Activated CD4-positive, alpha-beta memory T cell treated with anti-CD3 and anti-CD28 coated beads, Interleukin-2, amount 10 ng/mL, durations not matched to agents 7 days and 5 days (primary cell): ENCODE results near the gene ANAPC5. TPM values are rescaled to one million over a fixed set of nuclear protein-coding genes. Genes with fewer than 3 reads are reported as not detected.

Experiments used
- CTCF ChIA-PET: fragments of 350-600 bp; sonication (Branson Sonifier 250); formaldehyde crosslinking; loops from one replicate; lab custom pipeline; 2021; ENCODE audit warnings: antibody characterized with exemption, inconsistent platforms; lab: Charles Lee
- POLR2A ChIA-PET: fragments of 350-600 bp; sonication (Branson Sonifier 250); formaldehyde crosslinking; loops from one replicate; lab custom pipeline; 2021; ENCODE audit warnings: antibody characterized with exemption; lab: Charles Lee
- DNase-seq: peaks from one replicate; pipeline ENCODE4 v3.0.0-alpha.2; 2020
- H3K27ac Mint-ChIP-seq: one replicate; pipeline ENCODE4 v1.8.0; 2021; ENCODE audit warnings: mild to moderate bottlenecking, mixed read lengths
- H3K27me3 Mint-ChIP-seq: one replicate; pipeline ENCODE4 v1.8.0; 2021; ENCODE audit warnings: mixed read lengths
- H3K36me3 Mint-ChIP-seq: one replicate; pipeline ENCODE4 v1.8.0; 2021; ENCODE audit warnings: low read depth, mixed read lengths
- H3K4me1 Mint-ChIP-seq: one replicate; pipeline ENCODE4 v1.8.0; 2021; ENCODE audit warnings: mixed read lengths
- H3K4me3 Mint-ChIP-seq: one replicate; pipeline ENCODE4 v1.8.0; 2021; ENCODE audit warnings: mild to moderate bottlenecking, mixed read lengths
- H3K9me3 Mint-ChIP-seq: one replicate; pipeline ENCODE4 v1.8.0; 2021; ENCODE audit warnings: mixed read lengths
- total RNA-seq, 2 experiments: library from RNA; stranded (reverse); gene quantifications; one replicate each; pipeline ENCODE4 v1.2.3, GENCODE V29; 2021

Gene ANAPC5
- total RNA-seq, 2 experiments from 2014 or later = 125 to 131 TPM

DNA sequence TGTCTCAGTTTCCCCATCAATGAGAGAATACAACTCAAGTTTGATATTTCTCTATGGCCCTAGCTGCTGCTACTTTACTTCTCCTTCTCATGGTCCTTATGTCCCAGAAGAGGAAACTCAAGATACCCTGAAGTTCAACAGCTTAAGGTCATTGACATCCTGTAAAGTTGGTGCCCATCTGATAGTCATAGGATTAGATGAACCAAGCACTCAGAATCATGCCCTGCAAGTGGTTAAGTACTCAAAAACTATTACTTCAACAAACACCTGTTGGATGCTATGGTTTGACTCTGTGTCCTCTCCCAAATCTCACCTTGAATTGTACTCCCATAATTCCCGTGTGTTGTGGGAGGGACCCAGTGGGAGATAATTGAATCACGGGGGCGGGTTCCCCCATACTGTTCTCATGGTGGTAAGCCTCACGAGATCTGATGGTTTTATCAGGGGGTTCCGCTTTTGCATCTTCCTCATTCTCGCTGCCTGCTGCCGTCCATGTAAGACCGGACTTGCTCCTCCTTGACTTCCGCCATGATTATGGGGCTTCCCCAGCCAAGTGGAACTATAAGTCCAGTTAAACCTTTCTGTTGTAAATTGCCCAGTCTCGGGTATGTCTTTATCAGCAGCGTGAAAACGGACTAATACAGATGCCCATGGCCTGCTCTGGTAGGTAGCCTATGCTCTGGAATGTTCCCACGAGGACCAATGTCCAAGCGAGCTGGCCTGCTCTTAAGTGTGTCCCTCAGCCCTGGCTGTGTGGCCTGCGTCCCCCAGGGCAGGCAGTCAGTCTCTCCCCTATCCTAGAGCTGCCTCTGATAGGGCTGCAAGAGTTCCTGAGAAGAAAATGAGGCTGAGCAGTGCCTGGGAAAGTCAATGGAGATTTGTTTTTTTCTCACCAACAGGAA lies 73.8 kb downstream of the ANAPC5 start:
- Mint-ChIP-seq H3K9me3 (no peaks in the 10 kb centered on the region), H3K27me3 (no peaks in the 10 kb centered on the region), H3K4me1 (peaks cover 5% of the 10 kb centered on the region), H3K27ac (no peak overlapping the region), H3K4me3 (no peak overlapping the region), H3K36me3 (peaks cover 30% of the 10 kb centered on the region)
- no peak for DNase-seq
- ChIA-PET CTCF (no interaction called here), POLR2A (interaction anchor here (0.9 kb wide), 1 partner anchor 49 kb away, joined by 3 read pairs; no protein-coding TSS in a partner anchor)

GRCh38 chr12:121277374-121277759 lies 74.8 kb downstream of the ANAPC5 start:
- Mint-ChIP-seq H3K4me1 (peaks cover 5% of the 10 kb centered on the region), H3K36me3 (peaks cover 35% of the 10 kb centered on the region), H3K9me3 (no peaks in the 10 kb centered on the region), H3K27me3 (no peaks in the 10 kb centered on the region), H3K27ac (no peak overlapping the region), H3K4me3 (no peak overlapping the region)
- DNase-seq = no peak
- POLR2A ChIA-PET = no interaction called here
- CTCF ChIA-PET = no interaction called here

DNA sequence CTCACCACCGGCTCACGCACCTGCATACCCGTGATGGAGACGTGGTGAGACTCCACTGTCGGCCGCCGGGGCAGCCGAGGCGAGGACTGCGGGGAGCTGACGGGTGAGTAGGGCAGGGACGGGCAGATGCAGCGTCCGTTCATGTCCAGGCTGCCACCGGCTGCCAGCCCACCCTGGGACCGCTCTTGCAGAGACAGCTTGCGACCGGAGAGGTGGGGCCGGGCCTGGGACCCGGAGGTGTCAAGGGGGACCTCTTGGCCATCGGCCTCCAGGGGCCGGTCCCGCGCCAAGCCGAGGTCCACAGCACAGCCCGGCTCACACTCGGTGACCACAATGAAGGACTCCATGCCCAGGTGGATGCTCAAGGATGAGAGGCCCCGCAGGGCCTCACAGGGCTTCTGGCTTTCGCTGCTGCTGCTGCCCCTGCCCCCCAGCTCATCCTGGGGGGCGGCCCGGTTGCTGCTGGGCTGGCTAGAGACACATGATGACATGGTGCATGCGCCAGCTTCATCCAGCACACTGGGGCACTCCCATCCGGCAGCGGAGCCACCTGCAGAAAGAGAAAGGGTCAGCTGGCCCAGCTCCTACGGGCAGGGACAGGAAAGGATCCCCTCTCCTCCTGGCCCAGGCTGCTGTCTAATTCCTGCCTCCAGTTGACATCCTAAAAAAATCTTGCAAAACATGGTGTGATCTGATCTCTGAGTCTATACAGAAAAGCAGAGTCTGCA lies 78.0 kb downstream of the ANAPC5 start:
- POLR2A ChIA-PET = no interaction called here
- no peaks in the 10 kb centered on the region for H3K27me3 Mint-ChIP-seq
- CTCF ChIA-PET = no interaction called here

GRCh38 chr12:121273364-121273896 lies 78.8 kb downstream of the ANAPC5 start:
- no peak for DNase-seq
- ChIA-PET POLR2A (no interaction called here), CTCF (no interaction called here)
- Mint-ChIP-seq H3K36me3 (peaks cover 44% of the 10 kb centered on the region), H3K27ac (no peak overlapping the region), H3K4me3 (no peak overlapping the region), H3K9me3 (no peaks in the 10 kb centered on the region), H3K4me1 (peaks cover 5% of the 10 kb centered on the region), H3K27me3 (no peaks in the 10 kb centered on the region)

More for the DNA sequence above, 78.0 kb downstream of the ANAPC5 start:
- Mint-ChIP-seq H3K4me3 (no peak overlapping the region), H3K27ac (no peak overlapping the region), H3K4me1 (peaks cover 5% of the 10 kb centered on the region), H3K36me3 (peaks cover 42% of the 10 kb centered on the region), H3K9me3 (no peaks in the 10 kb centered on the region)
- DNase-seq = no peak

- Mint-ChIP-seq H3K27me3 (no peaks in the 10 kb centered on the region), H3K4me3 (no peak overlapping the region), H3K27ac (no peak overlapping the region), H3K36me3 (peaks cover 35% of the 10 kb centered on the region), H3K4me1 (no peaks in the 10 kb centered on the region), H3K9me3 (no peaks in the 10 kb centered on the region)
- POLR2A ChIA-PET = no interaction called here
- CTCF ChIA-PET = no interaction called here
- no peak for DNase-seq
Measured at GRCh38 chr12:121267822-121268221, 84.4 kb downstream of the ANAPC5 start.

DNA sequence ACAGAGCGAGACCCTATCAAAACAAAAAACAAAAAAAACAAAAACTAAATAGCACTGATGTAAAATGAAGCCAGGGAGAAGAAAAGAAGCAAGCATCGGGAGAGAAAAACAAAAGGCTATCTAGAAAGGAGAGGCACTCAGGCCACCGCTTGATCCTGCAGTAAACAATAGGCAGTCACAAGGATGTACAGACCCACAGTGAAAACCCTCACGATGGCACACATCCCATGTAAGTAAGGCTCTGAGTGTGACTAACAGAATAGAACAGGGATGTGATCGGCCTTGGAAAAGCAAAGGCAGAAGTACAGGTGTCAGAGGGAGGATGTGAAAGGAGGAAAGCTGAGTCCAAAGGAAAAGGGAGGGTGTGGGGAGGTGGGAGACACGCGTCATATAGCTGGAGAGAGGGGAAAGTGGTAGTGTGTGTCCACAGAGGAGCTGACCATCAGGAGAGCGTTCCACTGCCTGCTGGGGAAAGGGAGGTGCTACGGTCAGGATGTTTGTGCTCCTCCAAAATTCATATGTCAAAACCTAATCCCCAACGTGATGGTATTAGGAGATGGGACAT lies 87.2 kb downstream of the ANAPC5 start:
- no peaks in the 10 kb centered on the region for H3K4me1 Mint-ChIP-seq
- POLR2A ChIA-PET = interaction anchor here (0.7 kb wide), 1 partner anchor 24 kb away, joined by 3 read pairs; no protein-coding TSS in a partner anchor

DNA sequence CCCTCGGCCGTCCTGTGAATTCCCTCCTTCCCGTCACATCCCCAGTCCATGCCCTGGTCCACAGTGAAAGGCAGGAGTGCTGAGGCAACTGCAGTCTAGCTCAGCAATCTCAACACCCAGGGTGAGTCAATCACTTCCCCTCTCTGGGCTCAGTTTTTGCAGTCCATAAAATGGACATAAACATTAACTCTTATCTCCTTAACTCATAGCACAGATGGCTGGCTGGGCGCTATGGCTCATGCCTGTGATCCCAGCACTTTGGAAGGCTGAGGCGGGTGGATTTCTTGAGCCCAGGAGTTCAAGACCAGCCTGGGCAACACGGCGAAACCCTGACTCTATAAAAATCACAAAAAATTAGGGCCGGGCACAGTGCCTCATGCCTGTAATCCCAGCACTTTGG lies 88.1 kb downstream of the ANAPC5 start:
- Mint-ChIP-seq H3K36me3 (peaks cover 46% of the 10 kb centered on the region), H3K9me3 (no peaks in the 10 kb centered on the region), H3K27ac (no peak overlapping the region), H3K27me3 (no peaks in the 10 kb centered on the region), H3K4me3 (no peak overlapping the region), H3K4me1 (no peaks in the 10 kb centered on the region)
- POLR2A ChIA-PET = no interaction called here
- CTCF ChIA-PET = no interaction called here
- DNase-seq = no peak

More for the DNA sequence above, 87.2 kb downstream of the ANAPC5 start:
- Mint-ChIP-seq H3K27ac (no peak overlapping the region), H3K9me3 (no peaks in the 10 kb centered on the region), H3K36me3 (peaks cover 46% of the 10 kb centered on the region), H3K4me3 (no peak overlapping the region), H3K27me3 (no peaks in the 10 kb centered on the region)
- CTCF ChIA-PET = no interaction called here
- DNase-seq = no peak

DNA sequence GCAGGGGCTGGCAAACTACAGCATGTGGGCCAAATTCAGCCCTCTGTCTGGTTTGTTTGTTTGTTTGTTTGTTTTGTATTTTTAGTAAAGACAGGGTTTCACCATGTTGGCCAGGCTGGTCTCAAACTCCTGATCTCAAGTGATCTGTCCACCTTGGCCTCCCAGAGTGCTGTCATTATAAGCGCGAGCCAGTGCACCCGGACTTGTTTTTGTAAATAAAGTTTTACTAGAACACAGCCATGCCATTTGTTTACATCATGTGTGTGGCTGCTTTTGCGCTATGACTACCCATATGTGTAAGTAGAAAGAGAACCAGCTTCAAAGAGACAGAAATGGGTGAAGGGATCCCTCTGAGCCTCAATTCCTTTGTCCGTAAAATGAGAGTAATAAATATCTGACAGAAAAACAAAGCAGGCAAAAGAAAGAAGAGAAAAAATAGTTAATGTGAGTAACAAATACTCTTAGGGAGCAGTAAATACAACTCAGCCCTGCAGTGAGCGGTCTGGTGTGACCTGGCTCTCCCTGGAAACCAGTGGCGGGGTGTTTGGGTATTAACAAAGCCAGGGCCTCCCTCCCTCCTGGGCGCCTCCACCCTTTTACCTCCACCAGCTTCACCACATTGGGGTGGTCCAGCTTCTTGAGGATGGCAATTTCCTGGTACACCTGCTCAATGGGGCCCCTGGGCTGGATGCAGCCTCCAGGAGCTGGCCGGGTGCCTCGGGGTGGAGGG lies 88.8 kb downstream of the ANAPC5 start:
- Mint-ChIP-seq H3K9me3 (no peaks in the 10 kb centered on the region), H3K27ac (no peak overlapping the region), H3K36me3 (peaks cover 46% of the 10 kb centered on the region), H3K4me1 (no peaks in the 10 kb centered on the region), H3K27me3 (no peaks in the 10 kb centered on the region), H3K4me3 (no peak overlapping the region)
- ChIA-PET CTCF (no interaction called here), POLR2A (no interaction called here)
- no peak for DNase-seq

DNA sequence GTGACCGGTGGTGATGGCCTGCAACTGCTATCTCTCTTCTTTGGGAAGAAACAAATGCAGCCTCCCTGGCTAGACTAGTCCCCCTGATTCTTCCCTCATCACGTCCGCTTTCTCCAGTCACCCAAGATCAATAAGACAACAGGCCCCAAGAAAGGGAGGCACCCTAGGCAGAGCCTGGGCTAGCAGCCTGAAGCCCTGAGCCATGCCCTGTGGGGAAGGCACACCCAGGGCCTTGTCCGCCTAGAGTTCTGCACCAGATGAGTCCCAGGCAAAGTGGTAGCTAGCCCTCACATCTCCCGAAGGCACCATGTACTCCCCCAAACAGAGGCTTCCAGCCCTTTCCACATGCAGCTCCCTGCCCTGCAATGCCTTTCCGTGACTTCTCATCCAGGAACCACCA lies 90.8 kb downstream of the ANAPC5 start:
- no peak for DNase-seq
- H3K27me3 Mint-ChIP-seq = no peaks in the 10 kb centered on the region
- no peak overlapping the region for H3K4me3 Mint-ChIP-seq
- H3K4me1 Mint-ChIP-seq = no peaks in the 10 kb centered on the region
- H3K36me3 Mint-ChIP-seq = peaks cover 45% of the 10 kb centered on the region
- ChIA-PET CTCF (no interaction called here), POLR2A (interaction anchor here (0.7 kb wide), 1 partner anchor 139 kb away, joined by 3 read pairs; the partner anchor contains the start of gene RNF34)
- H3K27ac Mint-ChIP-seq = no peak overlapping the region
- no peaks in the 10 kb centered on the region for H3K9me3 Mint-ChIP-seq

DNA sequence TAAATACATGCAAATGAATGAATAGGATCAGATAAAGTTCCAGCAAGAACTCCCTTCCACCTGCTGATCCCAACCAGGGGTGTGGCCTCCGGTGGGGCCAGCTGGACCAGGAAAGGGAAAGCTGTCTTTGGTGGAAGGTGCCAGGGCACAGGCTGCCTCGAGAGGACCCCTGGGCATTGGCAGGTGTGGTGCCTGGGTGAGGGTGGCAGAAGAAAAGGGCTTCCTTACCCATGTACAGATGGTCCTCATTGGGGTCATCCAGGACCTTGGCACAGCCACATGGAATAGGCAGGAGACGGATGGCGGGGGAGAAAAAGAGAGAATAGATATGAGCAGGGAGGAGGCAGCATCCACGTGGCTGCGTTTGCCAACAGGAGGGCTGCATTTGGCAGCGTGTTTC lies 92.1 kb downstream of the ANAPC5 start:
- POLR2A ChIA-PET = no interaction called here
- H3K27ac Mint-ChIP-seq = no peak overlapping the region
- no peak for DNase-seq
- no peak overlapping the region for H3K4me3 Mint-ChIP-seq
- no peaks in the 10 kb centered on the region for H3K4me1 Mint-ChIP-seq
- H3K9me3 Mint-ChIP-seq = no peaks in the 10 kb centered on the region
- H3K36me3 Mint-ChIP-seq = peaks cover 50% of the 10 kb centered on the region
- H3K27me3 Mint-ChIP-seq = no peaks in the 10 kb centered on the region
- CTCF ChIA-PET = no interaction called here

- Mint-ChIP-seq H3K9me3 (no peaks in the 10 kb centered on the region), H3K27ac (no peak overlapping the region), H3K4me3 (no peak overlapping the region), H3K27me3 (no peaks in the 10 kb centered on the region), H3K36me3 (peaks cover 58% of the 10 kb centered on the region), H3K4me1 (no peaks in the 10 kb centered on the region)
- ChIA-PET CTCF (interaction anchor here (0.7 kb wide), 1 partner anchor 684 kb away, joined by 3 read pairs; no protein-coding TSS in a partner anchor), POLR2A (no interaction called here)
- no peak for DNase-seq
Measured at GRCh38 chr12:121259074-121259473, 93.1 kb downstream of the ANAPC5 start.
